ENCODE results near the gene LEFTY2.

- TF ChIP-seq CTCF (IDR thresholded peaks at IDR 0.05 in 2 of 3, conservative IDR thresholded peaks at IDR 0.05 in 1 of 3; ENCODE audit: control insufficient read depth in 2 of 3, extremely low read depth in 1 of 3, insufficient read depth in 1 of 3, low read depth in 3 of 3, low read length in 3 of 3) (no peak), EZH2 (IDR thresholded peaks at IDR 0.05; ENCODE audit: borderline replicate concordance, control insufficient read depth, low read depth, low read length) (no peak), SUPT20H (IDR thresholded peaks at IDR 0.05; ENCODE audit: borderline replicate concordance, control insufficient read depth, low read depth, low read length) (no peak), USF2 (IDR thresholded peaks at IDR 0.05; ENCODE audit: borderline replicate concordance, low read depth, low read length) (no peak), MYC (IDR thresholded peaks at IDR 0.05; ENCODE audit: insufficient read depth, insufficient read length, insufficient replicate concordance, low read length, severe bottlenecking) (no peak), MXI1 (IDR thresholded peaks at IDR 0.05; ENCODE audit: low read depth, low read length) (no peak), HDAC6 (IDR thresholded peaks at IDR 0.05; ENCODE audit: unreplicated experiment) (no peak), EP300 (IDR thresholded peaks at IDR 0.05; ENCODE audit: borderline replicate concordance in 1 of 2, control insufficient read depth in 1 of 2, low read depth in 2 of 2, low read length in 2 of 2) (no peak), IKZF2 (IDR thresholded peaks at IDR 0.05) (no peak), DPF2 (IDR thresholded peaks at IDR 0.05) (no peak), ATF7 (IDR thresholded peaks at IDR 0.05; ENCODE audit: low read depth) (no peak), CHD1 (IDR thresholded peaks at IDR 0.05; ENCODE audit: low read depth, low read length) (no peak)
Observed at GRCh38 chr1:225926551-225927113, 14.4 kb downstream of the LEFTY2 start.
